GM12891 (cell line): ENCODE results near the gene GLT8D1.

Source experiments
- POLR2A ChIP-seq: IDR thresholded peaks from 2 replicates; pipeline ENCODE4 v1.6.1; 2011; ENCODE audit warnings: low read depth, low read length, control low read depth
- POLR2AphosphoS5 ChIP-seq: IDR thresholded peaks from 2 replicates; pipeline ENCODE4 v1.6.1; 2011; ENCODE audit warnings: low read depth, low read length, control low read depth
- SPI1 ChIP-seq: IDR thresholded peaks from 2 replicates; pipeline ENCODE4 v1.6.1; 2011; ENCODE audit warnings: low read depth, low read length, control low read depth
- TAF1 ChIP-seq: IDR thresholded peaks from 2 replicates; pipeline ENCODE4 v1.6.1; 2011; ENCODE audit warnings: low read depth, low read length, control low read depth

GRCh38 chr3:52685709-52686691 is 19.6 kb downstream of the GLT8D1 start, which contains the start of the genes GNL3 and PBRM1:
- peak; percentile 93 for TF ChIP-seq POLR2A
- peak; percentile 87 for TF ChIP-seq POLR2AphosphoS5
- TF ChIP-seq TAF1, result peak; percentile 97
- no peak for TF ChIP-seq SPI1
